Pancreas (tissue), 10 donors: ENCODE results near the gene SLAMF6. TPM values are rescaled to one million over a fixed set of nuclear protein-coding genes. Genes with fewer than 3 reads are reported as not detected.

Experiments used
- ATAC-seq, 4 donors: fragments of 200-7000 bp; cut with Tn5 transposase; one replicate each; pipeline versions ENCODE4 v1.8.0 to v1.9.1; 2020; ENCODE audit warnings: mild to moderate bottlenecking in 4 of 4, moderate library complexity in 4 of 4
- DNase-seq, 6 donors: peaks; one replicate each; pipeline ENCODE4 v3.0.0-alpha.2; 2020
- FAIRE-seq: peaks from 2 replicates; lab custom pipeline; 2012; peaks lifted over from hg19 to GRCh38; lab: Jason Lieb, UNC
- H3K27ac ChIP-seq, 4 donors: fragments of 200-600 bp; sonication (generic); 1 replicate in 3 of 4; 2 replicates in 1 of 4; pipeline versions ENCODE4 v1.5.0 to v1.8.0; 2020
- H3K27me3 ChIP-seq, 4 donors: fragments of 200-600 bp; one replicate each; pipeline ENCODE4 v1.8.0; 2021
- H3K36me3 ChIP-seq, 3 donors: fragments of 200-600 bp; sonication (generic) in 1 of 3; one replicate each; pipeline versions ENCODE4 v1.5.0 to v1.8.0; 2020 to 2021
- H3K4me1 ChIP-seq, 3 donors: fragments of 200-600 bp; one replicate each; pipeline ENCODE4 v1.8.0; 2021
- H3K4me3 ChIP-seq, 4 donors: fragments of 200-600 bp; sonication (generic) in 2 of 4; one replicate each; pipeline versions ENCODE4 v1.5.0 to v1.8.0; 2020 to 2021
- H3K9me3 ChIP-seq, 4 donors: fragments of 200-600 bp; one replicate each; pipeline ENCODE4 v1.8.0; 2021
- CTCF ChIP-seq, 4 donors: fragments of 200-600 bp; sonication (generic) in 3 of 4; IDR thresholded peaks; one replicate each; pipeline versions ENCODE4 v1.5.0 to v1.8.0; 2021; ENCODE audit warnings: antibody characterized with exemption in 4 of 4
- WGBS, 2 donors: extraction: QIAGEN DNeasy Blood & Tissue Kit; methylation state at CpG; one replicate each; pipeline ENCODE4 v1.1.7; 2013; 5-methylcytosine and 5-hydroxymethylcytosine counted together
- intact Hi-C, 3 donors: fragments of 100-400 bp; cut with DNase I; formaldehyde crosslinking; loops; one replicate each; pipeline versions ENCODE4 v1.11.1 to v1.14.2; 2022
- polyA plus RNA-seq, 2 donors: library from polyadenylated mRNA; stranded (reverse); fragments of 200-250 nt; gene quantifications; one replicate each; pipeline ENCODE4 v1.2.3, GENCODE V29; 2013
- total RNA-seq, 6 donors: library from RNA; stranded (reverse); fragmentation: NEBNext Ultra II Directional in 4 of 6; extraction: Animal tissue kit (Norgen Biotek cat#: 25700) in 4 of 6; gene quantifications; one replicate each; pipeline versions ENCODE4 v1.2.1 to v1.2.4, GENCODE V29; 2021 to 2023
- donor health status: healthy with polysubstance abuse.
- donor health status: DM: no; HTN: no; CAD: no; lungs with moderate emphysema.
- donor health status: DM: no; HTN: no; CAD: no.
- donor health status: control.
- donor health status: control.
- donor health status: Bipolar disorder and iron deficiency.
- donor health status: DM: yes; HTN: yes; CAD: no.
- donor health status: DM: no; HTN: no; CAD: no.
- donor health status: DM: no; HTN: no; CAD: no.
- donor health status: DM: yes; HTN: yes; CAD: no.

Gene SLAMF6
- total and polyA plus RNA-seq, 8 donors = 0.04 to 0.81 (median 0.20) TPM

- WGBS, 2 donors = 87 to 93% methylated on average over 1 of the region's 1 CpG
- no peak for ATAC-seq
Observed at GRCh38 chr1:160474392-160475242, 48.4 kb downstream of the SLAMF6 start.

GRCh38 chr1:160472112-160472511 is 50.9 kb downstream of the SLAMF6 start:
- intact Hi-C loops = no loop called here
- H3K36me3 ChIP-seq = no peaks in the 10 kb centered on the region
- DNase-seq = no peak
- no peaks in the 10 kb centered on the region for H3K4me1 ChIP-seq
- H3K27ac ChIP-seq = no peak overlapping the region
- no peaks in the 10 kb centered on the region for H3K9me3 ChIP-seq
- WGBS, 2 donors = 84 to 92% methylated on average over 3 of the region's 3 CpGs
- TF ChIP-seq CTCF (IDR thresholded peaks at IDR 0.05) = no peak
- no peak for FAIRE-seq
- no peaks in the 10 kb centered on the region for H3K27me3 ChIP-seq
- no peak for ATAC-seq
- no peak overlapping the region for H3K4me3 ChIP-seq

More at GRCh38 chr1:160474392-160475242, 48.4 kb downstream of the SLAMF6 start:
- no peaks in the 10 kb centered on the region for H3K36me3 ChIP-seq
- DNase-seq (no peak), FAIRE-seq (no peak)
- TF ChIP-seq CTCF (IDR thresholded peaks at IDR 0.05) = no peak
- no peak overlapping the region for H3K27ac ChIP-seq
- intact Hi-C loops = no loop called here
- H3K9me3 ChIP-seq = no peaks in the 10 kb centered on the region
- H3K4me1 ChIP-seq = no peaks in the 10 kb centered on the region
- H3K27me3 ChIP-seq = no peaks in the 10 kb centered on the region
- H3K4me3 ChIP-seq = no peak overlapping the region

GRCh38 chr1:160471253-160471652 is 51.8 kb downstream of the SLAMF6 start:
- Histone ChIP-seq H3K36me3 (no peaks in the 10 kb centered on the region), H3K4me1 (no peaks in the 10 kb centered on the region), H3K4me3 (no peak overlapping the region), H3K9me3 (no peaks in the 10 kb centered on the region), H3K27ac (no peak overlapping the region), H3K27me3 (no peaks in the 10 kb centered on the region)
- TF ChIP-seq CTCF (IDR thresholded peaks at IDR 0.05) = no peak
- WGBS, 2 donors = 90 to 91% methylated on average over 1 of the region's 1 CpG
- ATAC-seq = no peak
- no peak for FAIRE-seq
- intact Hi-C loops = no loop called here
- no peak for DNase-seq

GRCh38 chr1:160467576-160467975 is 55.5 kb downstream of the SLAMF6 start:
- no peak for ATAC-seq
- Histone ChIP-seq H3K27ac (no peak overlapping the region), H3K27me3 (no peaks in the 10 kb centered on the region), H3K4me3 (no peak overlapping the region), H3K9me3 (no peaks in the 10 kb centered on the region), H3K4me1 (no peaks in the 10 kb centered on the region), H3K36me3 (no peaks in the 10 kb centered on the region)
- no peak for FAIRE-seq
- intact Hi-C loops = no loop called here
- TF ChIP-seq CTCF (IDR thresholded peaks at IDR 0.05) = no peak
- DNase-seq = no peak

- TF ChIP-seq CTCF (IDR thresholded peaks at IDR 0.05) = no peak
- intact Hi-C loops = no loop called here
- no peak for ATAC-seq
- no peaks in the 10 kb centered on the region for H3K36me3 ChIP-seq
- H3K4me3 ChIP-seq = no peak overlapping the region
- H3K4me1 ChIP-seq = no peaks in the 10 kb centered on the region
- H3K9me3 ChIP-seq = no peaks in the 10 kb centered on the region
- H3K27ac ChIP-seq = no peak overlapping the region
- DNase-seq = no peak
- H3K27me3 ChIP-seq = no peaks in the 10 kb centered on the region
- WGBS, 2 donors = 97 to 100% methylated on average over 2 of the region's 2 CpGs
- FAIRE-seq = no peak
Observed at GRCh38 chr1:160466961-160467360, 56.1 kb downstream of the SLAMF6 start.
